WERI-Rb-1 (cell line): ENCODE results near the gene CUEDC1.

Experiments
- DNase-seq: peaks from one replicate; pipeline ENCODE4 v3.0.0-alpha.2; 2020
- H3K27ac ChIP-seq: fragments of 250-450 bp; sonication (Bioruptor Pico); 2 replicates; pipeline ENCODE4 v1.5.1; 2020; ENCODE audit warnings: mild to moderate bottlenecking, moderate library complexity
- H3K27me3 ChIP-seq: fragments of 250-450 bp; sonication (Bioruptor Pico); 2 replicates; pipeline ENCODE4 v1.5.1; 2021; ENCODE audit warnings: mild to moderate bottlenecking, low read depth, moderate library complexity; ENCODE audit not compliant: insufficient read depth, severe bottlenecking
- H3K36me3 ChIP-seq: fragments of 250-450 bp; sonication (Bioruptor Pico); 2 replicates; pipeline ENCODE4 v1.5.1; 2020; ENCODE audit warnings: mild to moderate bottlenecking, moderate library complexity
- H3K4me3 ChIP-seq: 2 replicates; pipeline ENCODE4 v1.5.1; 2011; ENCODE audit warnings: low read depth, mild to moderate bottlenecking, control low read depth, low read length
- H3K9me3 ChIP-seq: fragments of 250-450 bp; sonication (Bioruptor Pico); 2 replicates; pipeline ENCODE4 v1.5.1; 2021; ENCODE audit warnings: mild to moderate bottlenecking, moderate library complexity; ENCODE audit not compliant: severe bottlenecking
- TF ChIP-seq, protein P1 (sequence below): IDR thresholded peaks from 2 replicates; pipeline ENCODE4 v1.5.1; 2011; ENCODE audit warnings: low read depth, mild to moderate bottlenecking, control low read depth, inconsistent platforms, low read length

The CUEDC1 gene

DNA sequence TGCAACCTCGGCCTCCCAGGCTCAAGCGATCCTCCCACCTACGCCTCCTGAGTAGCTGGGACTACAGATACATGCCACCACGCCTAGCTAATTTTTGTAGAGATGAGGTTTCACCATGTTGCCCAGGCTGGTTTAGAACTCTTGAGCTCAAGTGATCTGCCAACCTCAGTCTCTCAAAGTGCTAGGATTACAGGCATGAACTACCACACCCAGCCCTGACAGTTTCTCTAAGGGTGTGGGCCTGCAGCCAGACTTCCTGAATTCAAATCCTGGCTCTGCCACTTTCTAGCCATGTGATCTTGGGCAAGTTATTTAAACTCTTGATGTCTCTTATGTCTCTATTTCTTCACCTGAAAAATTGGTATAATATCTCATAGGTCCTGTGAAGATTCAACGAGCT, 5.6 kb downstream of the CUEDC1 start:
- H3K4me3 ChIP-seq = no peak overlapping the region
- no peaks in the 10 kb centered on the region for H3K27me3 ChIP-seq
- no peak for DNase-seq
- H3K27ac ChIP-seq = peak overlapping the region; percentile 6; the same call in 1 of the 2 replicates
- no peaks in the 10 kb centered on the region for H3K9me3 ChIP-seq
- TF ChIP-seq, protein P1, sequence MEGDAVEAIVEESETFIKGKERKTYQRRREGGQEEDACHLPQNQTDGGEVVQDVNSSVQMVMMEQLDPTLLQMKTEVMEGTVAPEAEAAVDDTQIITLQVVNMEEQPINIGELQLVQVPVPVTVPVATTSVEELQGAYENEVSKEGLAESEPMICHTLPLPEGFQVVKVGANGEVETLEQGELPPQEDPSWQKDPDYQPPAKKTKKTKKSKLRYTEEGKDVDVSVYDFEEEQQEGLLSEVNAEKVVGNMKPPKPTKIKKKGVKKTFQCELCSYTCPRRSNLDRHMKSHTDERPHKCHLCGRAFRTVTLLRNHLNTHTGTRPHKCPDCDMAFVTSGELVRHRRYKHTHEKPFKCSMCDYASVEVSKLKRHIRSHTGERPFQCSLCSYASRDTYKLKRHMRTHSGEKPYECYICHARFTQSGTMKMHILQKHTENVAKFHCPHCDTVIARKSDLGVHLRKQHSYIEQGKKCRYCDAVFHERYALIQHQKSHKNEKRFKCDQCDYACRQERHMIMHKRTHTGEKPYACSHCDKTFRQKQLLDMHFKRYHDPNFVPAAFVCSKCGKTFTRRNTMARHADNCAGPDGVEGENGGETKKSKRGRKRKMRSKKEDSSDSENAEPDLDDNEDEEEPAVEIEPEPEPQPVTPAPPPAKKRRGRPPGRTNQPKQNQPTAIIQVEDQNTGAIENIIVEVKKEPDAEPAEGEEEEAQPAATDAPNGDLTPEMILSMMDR = no peak
- no peaks in the 10 kb centered on the region for H3K36me3 ChIP-seq

- Histone ChIP-seq H3K4me3 (no peak overlapping the region), H3K9me3 (no peaks in the 10 kb centered on the region), H3K27ac (peak overlapping the region; percentile 34; the same call in 1 of the 2 replicates), H3K27me3 (no peaks in the 10 kb centered on the region), H3K36me3 (no peaks in the 10 kb centered on the region)
- TF ChIP-seq, protein P1 = no peak
- no peak for DNase-seq
Observed at GRCh38 chr17:57948555-57949420, 6.4 kb downstream of the CUEDC1 start.

DNA sequence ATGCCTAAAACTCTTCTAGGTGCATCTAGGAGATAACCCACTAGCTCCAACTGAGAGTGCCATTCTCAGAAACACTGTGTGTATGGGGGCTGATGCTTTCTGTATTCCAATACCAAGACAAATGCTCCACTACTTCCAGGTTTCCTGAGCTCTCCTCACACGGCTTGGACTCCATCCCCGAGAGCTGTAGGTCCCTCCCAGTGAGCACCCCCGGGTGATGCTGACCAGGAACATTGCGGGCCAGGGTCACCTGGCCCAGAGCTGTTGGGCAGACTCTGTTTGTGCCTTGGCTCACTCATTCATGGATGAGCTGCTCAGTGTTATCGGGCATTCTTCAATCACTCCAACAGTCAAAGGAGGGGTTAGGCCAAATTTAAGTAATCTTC, 7.0 kb downstream of the CUEDC1 start:
- no peak overlapping the region for H3K4me3 ChIP-seq
- TF ChIP-seq, protein P1 = no peak

DNA sequence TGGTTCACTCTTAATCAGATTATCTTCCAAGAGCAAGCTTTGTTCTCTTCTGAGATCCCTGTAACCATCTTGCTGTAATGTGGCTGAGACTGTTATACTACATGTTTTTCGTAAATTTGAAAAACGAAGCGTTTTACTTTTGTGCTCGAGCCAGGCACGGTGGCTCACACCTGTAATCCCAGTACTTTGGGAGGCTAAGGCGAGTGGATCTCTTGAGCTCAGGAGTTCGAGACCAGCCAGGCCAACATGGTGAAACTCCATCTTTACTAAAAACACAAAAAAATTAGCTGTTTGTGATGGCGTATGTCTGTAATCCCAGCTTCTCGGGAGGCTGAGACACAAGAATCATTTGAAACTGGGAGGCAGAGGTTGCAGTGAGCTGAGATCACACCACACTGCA, 7.8 kb downstream of the CUEDC1 start:
- no peaks in the 10 kb centered on the region for H3K9me3 ChIP-seq
- no peaks in the 10 kb centered on the region for H3K27me3 ChIP-seq
- H3K4me3 ChIP-seq = peak overlapping the region; percentile 34
- H3K27ac ChIP-seq = peak overlapping the region; percentile 51
- TF ChIP-seq, protein P1 = no peak
- no peak for DNase-seq
- no peaks in the 10 kb centered on the region for H3K36me3 ChIP-seq

More for the DNA sequence above, 7.0 kb downstream of the CUEDC1 start:
- no peaks in the 10 kb centered on the region for H3K9me3 ChIP-seq
- no peak for DNase-seq
- H3K27ac ChIP-seq = peak overlapping the region; percentile 34; the same call in 1 of the 2 replicates
- no peaks in the 10 kb centered on the region for H3K27me3 ChIP-seq
- no peaks in the 10 kb centered on the region for H3K36me3 ChIP-seq

GRCh38 chr17:57946798-57947358, 8.3 kb downstream of the CUEDC1 start:
- peak overlapping the region; percentile 51 for H3K27ac ChIP-seq
- peak; percentile 72 for DNase-seq
- H3K27me3 ChIP-seq = no peaks in the 10 kb centered on the region
- peak overlapping the region; percentile 34 for H3K4me3 ChIP-seq
- H3K36me3 ChIP-seq = no peaks in the 10 kb centered on the region
- H3K9me3 ChIP-seq = no peaks in the 10 kb centered on the region
- TF ChIP-seq, protein P1 = no peak
